GM21619 (cell line): ENCODE data around the gene ZNF736.
"Not testable (repeated sequence)": the region's sequence is repeated elsewhere in the genome, so short reads cannot be mapped to it uniquely, and the experiment has no call there.

ENCODE experiments used
- ATAC-seq: cut with Tn5 transposase; IDR thresholded peaks from one replicate; pipeline ENCODE4 v1.9.1; 2021; ENCODE audit not compliant: unreplicated experiment

The ZNF736 gene

DNA sequence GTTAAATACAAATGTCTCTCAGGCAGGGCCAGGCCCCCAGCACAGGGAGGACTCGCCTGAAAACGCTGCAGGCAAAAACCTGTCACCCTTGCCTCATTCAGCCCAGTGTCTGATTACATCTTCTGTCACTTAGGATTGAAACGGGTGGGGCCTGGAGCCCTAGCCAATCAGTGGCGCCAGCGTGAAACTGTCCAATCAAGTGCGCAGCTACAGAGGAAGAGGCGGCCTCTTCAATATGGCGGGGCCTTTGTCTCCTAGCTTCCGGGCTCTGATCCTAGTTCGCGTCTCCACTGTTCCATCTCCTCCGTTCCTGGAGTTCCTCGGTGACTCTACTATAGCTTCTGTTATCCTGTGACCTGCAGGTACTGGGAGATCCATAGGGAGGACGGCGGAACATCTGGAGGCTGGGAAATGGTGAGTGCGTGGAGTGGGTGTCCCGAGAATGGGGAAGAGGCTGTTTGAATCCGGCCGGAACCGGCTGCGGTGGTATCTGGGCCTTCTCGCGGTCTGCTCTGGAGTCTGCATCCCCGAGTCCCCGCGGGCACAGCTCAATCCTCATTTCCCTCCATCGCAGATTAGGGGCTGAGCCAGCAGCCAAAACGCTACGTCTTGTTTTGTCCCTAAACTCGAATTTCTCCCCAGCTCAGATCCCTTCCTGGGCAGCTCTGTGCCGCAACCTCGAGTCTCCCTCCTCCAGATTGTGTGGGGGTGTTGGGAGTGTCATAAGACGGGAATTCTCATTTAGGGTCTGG is at the start of gene ZNF736:
Gene ZNF736, plus strand, starts transcription at position 222 of the 752 bp plus-strand sequence. Its CDS starts 190 bp downstream, at position 412.
- peak; percentile 100 for ATAC-seq

GRCh38 chr7:64266341-64266919 is 47.3 kb upstream of the ZNF736 start:
- no peak for ATAC-seq

DNA sequence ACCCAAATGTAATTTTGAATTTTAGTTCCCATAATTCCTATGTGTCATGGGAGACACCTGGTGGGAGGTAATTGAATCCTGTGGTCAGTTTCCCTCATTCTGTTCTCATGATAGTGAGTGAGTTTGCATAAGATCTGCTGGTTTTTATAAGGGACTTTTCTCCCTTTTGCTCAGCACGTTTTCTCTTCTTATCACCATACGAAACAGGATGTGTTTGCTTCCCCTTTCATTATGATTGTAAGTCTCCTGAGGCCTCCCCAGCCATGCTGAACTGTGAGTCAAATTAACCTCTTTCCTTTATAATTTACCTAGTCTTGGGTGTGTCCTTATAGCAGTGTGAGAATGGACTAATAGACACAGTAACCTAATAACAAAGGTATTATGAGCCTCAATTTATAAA is 36.1 kb upstream of the ZNF736 start:
- ATAC-seq = no peak

GRCh38 chr7:64294701-64295420 is 18.9 kb upstream of the ZNF736 start:
- ATAC-seq = no peak

- ATAC-seq = not testable (repeated sequence)
These were observed 16.3 kb upstream of the ZNF736 start for GRCh38 chr7:64297418-64297817.

GRCh38 chr7:64300641-64301405 is 12.9 kb upstream of the ZNF736 start:
- no peak for ATAC-seq

DNA sequence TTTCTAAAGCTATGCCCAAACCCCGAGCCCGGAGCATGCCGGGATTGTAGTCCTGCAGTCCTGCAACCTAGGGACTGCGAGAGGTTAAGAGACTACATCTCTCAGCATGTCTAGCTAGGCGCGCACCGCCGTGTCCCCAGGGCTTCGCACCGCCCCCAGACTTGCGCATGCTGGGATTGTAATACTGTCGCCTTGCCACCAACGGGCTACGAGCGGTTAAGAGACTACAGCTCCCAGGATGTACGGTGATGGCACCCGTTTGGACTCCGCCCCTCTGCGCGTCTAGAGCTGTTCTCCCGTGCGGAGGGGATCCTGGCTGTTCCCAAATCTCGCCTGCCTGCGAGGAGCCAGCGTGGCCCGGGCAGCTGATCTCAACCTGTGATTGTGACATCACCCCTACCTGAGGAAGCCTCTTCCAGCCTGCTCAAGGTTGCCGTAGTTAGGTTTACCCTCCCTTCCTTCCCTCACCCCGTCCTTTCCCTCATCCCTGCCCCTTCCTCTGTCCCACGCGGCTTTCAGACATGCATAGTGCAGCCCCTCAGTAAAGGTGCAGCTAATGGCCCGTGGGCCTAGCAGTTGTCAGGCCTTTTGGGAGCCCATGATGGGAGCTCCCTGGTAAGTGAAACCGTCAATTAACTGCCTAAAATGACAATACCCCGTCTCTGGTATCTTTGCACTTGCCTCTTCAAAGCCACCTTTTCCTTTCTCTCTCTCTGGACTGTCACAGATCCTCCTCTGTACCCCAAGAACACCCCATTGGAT is 6.3 kb upstream of the ZNF736 start:
- peak; percentile 96 for ATAC-seq

DNA sequence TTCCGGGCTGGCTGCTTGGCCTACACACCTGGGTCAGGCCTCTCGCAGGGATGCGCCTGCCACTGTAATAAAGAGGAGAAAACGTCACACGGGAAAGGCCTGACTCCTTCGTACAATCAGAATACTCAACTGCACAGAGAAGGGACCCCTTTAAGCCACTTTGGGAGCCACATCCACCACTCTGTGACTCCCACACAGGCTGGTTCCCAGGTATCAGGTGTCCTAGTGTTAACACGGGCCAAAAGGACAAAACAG is 5.8 kb upstream of the ZNF736 start:
- ATAC-seq = no peak

DNA sequence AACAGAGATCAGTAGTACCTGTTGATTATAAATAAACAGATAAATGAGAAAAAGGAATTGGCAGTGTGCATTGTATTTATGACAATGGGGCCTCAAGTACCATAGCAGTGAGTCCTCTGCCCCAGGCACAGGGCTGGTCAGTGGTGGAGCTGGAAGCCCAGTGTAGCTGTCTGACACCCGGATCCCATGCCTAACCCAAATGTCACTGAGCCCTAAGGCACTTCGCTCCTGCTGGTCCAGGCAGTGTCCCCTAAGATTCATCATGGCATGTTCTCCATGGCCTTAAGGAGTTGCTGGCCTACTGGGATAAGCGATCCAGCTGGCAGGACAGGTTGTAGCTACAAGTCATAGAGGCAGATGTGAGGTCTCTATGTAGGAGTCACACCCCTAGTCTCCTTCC is 3.3 kb upstream of the ZNF736 start:
- ATAC-seq = no peak

- ATAC-seq = no peak
These were observed 935 bp upstream of the ZNF736 start for GRCh38 chr7:64312826-64313225.

DNA sequence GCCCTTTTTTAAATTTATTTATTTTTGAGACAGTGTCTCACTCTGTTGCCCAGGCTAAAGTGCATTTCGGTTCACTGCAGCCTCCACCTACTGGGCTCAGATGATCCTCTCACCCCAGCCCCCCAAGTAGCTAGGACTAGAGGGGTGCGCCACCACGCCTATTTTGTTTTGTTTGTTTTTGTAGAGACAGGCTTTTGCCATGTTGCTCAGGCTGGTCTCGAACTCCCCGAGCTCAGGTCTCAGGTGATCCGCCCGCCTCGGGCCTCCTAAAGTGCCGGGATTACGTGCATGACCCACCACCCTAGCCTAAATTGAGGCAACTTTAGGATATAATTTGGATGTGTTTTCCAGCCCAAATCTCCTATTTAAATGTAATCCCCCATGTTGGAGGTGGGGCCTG is 805 bp downstream of the ZNF736 start:
- ATAC-seq = no peak

- not testable (repeated sequence) for ATAC-seq
These were observed 2.4 kb downstream of the ZNF736 start for GRCh38 chr7:64316031-64316742.

DNA sequence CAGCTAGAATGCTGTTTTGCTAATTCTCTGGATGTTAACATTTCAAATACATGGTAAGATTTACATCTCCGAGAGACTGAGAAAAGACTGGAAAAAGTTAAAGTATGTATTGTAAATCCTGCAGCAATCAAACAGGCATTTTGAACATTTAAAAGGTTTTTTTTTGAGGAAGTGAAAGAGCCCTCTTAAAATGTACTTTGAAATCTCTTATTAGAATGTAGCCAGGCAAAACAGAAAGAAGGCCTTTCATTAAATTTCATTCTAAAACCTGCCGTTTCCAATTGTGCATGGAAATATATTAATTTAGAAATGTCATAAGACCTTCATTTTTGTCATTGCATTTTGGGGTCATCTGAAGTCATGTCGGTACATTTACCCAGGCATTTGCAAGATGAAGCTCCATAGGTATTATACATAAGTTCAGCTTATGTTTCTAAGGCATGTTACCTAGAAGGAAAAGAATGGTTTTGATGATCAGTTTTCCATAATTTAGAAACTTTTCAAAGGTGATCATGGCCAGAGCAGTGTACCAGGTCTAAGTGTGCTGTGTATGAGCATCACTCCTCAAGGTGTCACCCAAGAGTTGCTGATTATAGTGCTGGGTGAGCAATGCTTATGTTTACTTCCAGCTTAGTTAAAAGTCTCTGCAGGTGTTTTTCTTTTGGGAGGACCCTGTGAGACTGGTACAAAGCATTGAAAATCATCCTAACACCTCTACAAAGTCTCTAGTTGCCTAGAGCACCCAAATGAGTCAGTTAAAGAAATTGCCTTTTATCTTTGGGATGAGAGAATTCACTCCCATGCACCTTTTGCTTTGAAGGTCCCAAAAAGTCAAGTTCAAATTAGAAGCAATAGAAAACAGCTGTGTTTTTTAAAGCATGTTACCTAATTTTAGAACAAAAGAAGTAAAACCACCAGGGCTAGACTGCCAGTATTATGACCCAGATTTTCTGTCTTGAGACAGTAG is 7.1 kb downstream of the ZNF736 start:
- ATAC-seq = no peak

GRCh38 chr7:64324166-64324565 is 10.4 kb downstream of the ZNF736 start:
- not testable (repeated sequence) for ATAC-seq

- ATAC-seq = not testable (repeated sequence)
These were observed 35.0 kb downstream of the ZNF736 start for GRCh38 chr7:64348713-64349210.

DNA sequence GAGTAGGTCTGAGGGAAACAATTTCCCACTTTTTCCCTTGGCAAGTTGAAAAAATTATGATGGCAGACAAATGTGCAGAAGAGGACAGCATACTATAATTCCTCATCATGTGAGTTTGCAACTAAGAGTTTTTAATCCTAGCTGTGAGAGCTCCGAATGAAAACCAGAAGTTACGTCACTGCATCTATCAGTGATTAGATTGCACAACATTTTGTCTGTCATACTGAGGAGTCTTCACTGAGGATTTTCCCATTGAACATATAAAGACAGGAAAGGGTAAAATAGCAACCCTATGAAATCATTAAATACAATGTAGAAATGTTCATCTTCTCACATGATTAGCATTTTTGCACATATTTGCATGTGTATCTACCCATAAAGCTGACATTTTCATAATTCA is 45.8 kb downstream of the ZNF736 start:
- no peak for ATAC-seq

DNA sequence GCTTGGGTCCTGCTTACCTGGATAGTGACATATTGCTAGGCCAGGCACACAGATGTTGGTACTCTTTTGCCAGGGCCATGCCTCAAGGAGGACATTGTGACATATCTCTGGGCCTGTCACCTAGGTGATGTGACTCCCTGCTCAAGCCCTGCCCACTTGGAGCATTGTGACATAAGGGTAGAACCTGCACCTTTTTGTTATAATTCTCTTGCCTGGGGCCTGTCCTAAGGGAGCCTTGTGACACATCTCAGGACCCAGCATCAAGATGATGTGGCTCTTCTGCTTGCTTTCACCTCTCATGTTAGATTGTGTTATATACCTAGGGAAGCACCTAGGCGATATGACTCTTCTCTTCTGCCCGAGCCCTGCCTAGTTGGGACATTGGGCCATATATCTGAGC is 57.4 kb downstream of the ZNF736 start:
- no peak for ATAC-seq

DNA sequence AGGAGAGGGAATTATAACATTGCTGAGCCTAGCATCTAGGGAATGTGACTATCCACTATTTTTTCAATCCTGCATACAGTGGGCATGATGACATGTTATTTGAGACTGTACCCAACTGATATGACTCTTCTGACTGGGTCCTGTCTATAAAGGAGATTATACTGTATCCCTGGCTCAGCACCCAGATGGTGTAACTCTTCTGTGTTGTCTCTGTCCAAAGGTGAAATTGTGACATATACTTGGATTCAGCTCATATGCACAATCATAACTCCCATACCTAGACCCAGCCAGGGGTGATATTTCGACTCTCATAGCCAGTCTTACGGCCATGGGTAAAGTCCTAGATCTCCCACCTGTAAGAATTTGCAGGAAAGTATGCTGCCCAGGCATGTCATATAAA is 59.3 kb downstream of the ZNF736 start:
- no peak for ATAC-seq

- no peak for ATAC-seq
These were observed 86.6 kb downstream of the ZNF736 start for GRCh38 chr7:64400401-64400800.
